HG03342 (cell line): ENCODE measurements around the gene ARID3B.
"Not testable (repeated sequence)": the region's sequence is repeated elsewhere in the genome, so short reads cannot be mapped to it uniquely, and the experiment has no call there.

Experiments
- ATAC-seq: cut with Tn5 transposase; IDR thresholded peaks from one replicate; pipeline ENCODE4 v1.9.1; 2021; ENCODE audit warnings: mild to moderate bottlenecking, moderate library complexity; ENCODE audit not compliant: unreplicated experiment

Gene ARID3B

GRCh38 chr15:74540761-74541493, at the start of gene ARID3B:
Gene ARID3B (plus strand): TSS chr15:74541220. CDS start chr15:74543937, 2,717 bp downstream.
- ATAC-seq, result peak; percentile 71

- no peak for ATAC-seq
Measured at GRCh38 chr15:74496648-74497047, 44.4 kb upstream of the ARID3B start.

GRCh38 chr15:74497584-74497983, 43.4 kb upstream of the ARID3B start:
- no peak for ATAC-seq

- ATAC-seq, result no peak
Measured at GRCh38 chr15:74499366-74499765, 41.7 kb upstream of the ARID3B start.

GRCh38 chr15:74500401-74500800, 40.6 kb upstream of the ARID3B start:
- no peak for ATAC-seq

GRCh38 chr15:74502301-74502700, 38.7 kb upstream of the ARID3B start:
- ATAC-seq, result no peak

- no peak for ATAC-seq
Measured at GRCh38 chr15:74504418-74504817, 36.6 kb upstream of the ARID3B start.

GRCh38 chr15:74504836-74505235, 36.2 kb upstream of the ARID3B start:
- no peak for ATAC-seq

- ATAC-seq, result no peak
Measured at GRCh38 chr15:74505837-74506514, 35.0 kb upstream of the ARID3B start.

- no peak for ATAC-seq
Measured at GRCh38 chr15:74506515-74506840, 34.5 kb upstream of the ARID3B start.

- ATAC-seq, result peak; percentile 49
Measured at GRCh38 chr15:74511583-74511982, 29.4 kb upstream of the ARID3B start.

GRCh38 chr15:74514059-74514458, 27.0 kb upstream of the ARID3B start:
- not testable (repeated sequence) for ATAC-seq

GRCh38 chr15:74517096-74517495, 23.9 kb upstream of the ARID3B start:
- ATAC-seq, result no peak

- ATAC-seq, result no peak
Measured at GRCh38 chr15:74519311-74519710, 21.7 kb upstream of the ARID3B start.

- ATAC-seq, result no peak
Measured at GRCh38 chr15:74520407-74520806, 20.6 kb upstream of the ARID3B start.

GRCh38 chr15:74523982-74524381, 17.0 kb upstream of the ARID3B start:
- ATAC-seq, result no peak

- ATAC-seq, result no peak
Measured at GRCh38 chr15:74525309-74525708, 15.7 kb upstream of the ARID3B start.

GRCh38 chr15:74525945-74526344, 15.1 kb upstream of the ARID3B start:
- no peak for ATAC-seq

- ATAC-seq, result no peak
Measured at GRCh38 chr15:74528876-74529275, 12.1 kb upstream of the ARID3B start.

- no peak for ATAC-seq
Measured at GRCh38 chr15:74529921-74530320, 11.1 kb upstream of the ARID3B start.

GRCh38 chr15:74530771-74531143, 10.3 kb upstream of the ARID3B start:
- ATAC-seq, result no peak

- ATAC-seq, result no peak
Measured at GRCh38 chr15:74531144-74531811, 9.7 kb upstream of the ARID3B start.
